Neural cell (in vitro differentiated cells): ENCODE measurements around the gene ACOT7. TPM values are rescaled to one million over a fixed set of nuclear protein-coding genes. Genes with fewer than 3 reads are reported as not detected.

Source experiments
- H2AFZ ChIP-seq: fragments of 200-600, 300-800 bp; sonication (generic), shearing (Covaris generic); 2 replicates; pipeline ENCODE4 v1.6.0; 2014; ENCODE audit warnings: low read depth, mild to moderate bottlenecking, antibody characterized with exemption, low read length, moderate library complexity
- H3F3A ChIP-seq: fragments of 200-600 bp; shearing (Covaris generic); 2 replicates; pipeline ENCODE4 v1.6.1; 2016; ENCODE audit warnings: mild to moderate bottlenecking, moderate library complexity, mixed read lengths, antibody characterized with exemption, low read length; ENCODE audit not compliant: insufficient read depth, poor library complexity, severe bottlenecking
- H3K27ac ChIP-seq: fragments of 200-600, 300-800 bp; sonication (generic), shearing (Covaris generic); 2 replicates; pipeline ENCODE4 v1.5.1; 2014; ENCODE audit warnings: mild to moderate bottlenecking, low read length, moderate library complexity
- H3K27me3 ChIP-seq: fragments of 300-800, 200-600 bp; sonication (generic), shearing (Covaris generic); 2 replicates; pipeline ENCODE4 v1.6.0; 2014; ENCODE audit warnings: mild to moderate bottlenecking, low read depth, low read length, moderate library complexity; ENCODE audit not compliant: insufficient read depth
- H3K36me3 ChIP-seq: fragments of 300-800, 200-600 bp; sonication (generic), shearing (Covaris generic); 2 replicates; pipeline ENCODE4 v1.5.1; 2014; ENCODE audit warnings: mild to moderate bottlenecking, antibody characterized with exemption, low read length, moderate library complexity; ENCODE audit not compliant: insufficient read depth
- H3K4me2 ChIP-seq: fragments of 300-800, 200-600 bp; sonication (generic), shearing (Covaris generic); 2 replicates; pipeline ENCODE4 v1.6.0; 2014; ENCODE audit warnings: mild to moderate bottlenecking, low read length
- H3K4me3 ChIP-seq: fragments of 300-800, 200-600 bp; sonication (generic), shearing (Covaris generic); 2 replicates; pipeline ENCODE4 v1.5.1; 2014; ENCODE audit warnings: mild to moderate bottlenecking, low read length, moderate library complexity
- H3K79me2 ChIP-seq: fragments of 200-600 bp; shearing (Covaris generic); replicated peaks from 2 replicates; pipeline ENCODE4 v1.6.0; 2014; ENCODE audit warnings: mild to moderate bottlenecking, low read length, moderate library complexity; ENCODE audit not compliant: insufficient read depth
- H3K9ac ChIP-seq: fragments of 300-800, 200-600 bp; sonication (generic), shearing (Covaris generic); 2 replicates; pipeline ENCODE4 v1.6.1; 2016; ENCODE audit warnings: mild to moderate bottlenecking, low read length, mixed read lengths
- H3K9me2 ChIP-seq: fragments of 200-600 bp; shearing (Covaris generic); 2 replicates; pipeline ENCODE4 v1.6.1; 2016; ENCODE audit warnings: mild to moderate bottlenecking, low read length, mixed read lengths; ENCODE audit not compliant: insufficient read depth
- H3K9me3 ChIP-seq: fragments of 200-600, 300-800 bp; sonication (generic), shearing (Covaris generic); 2 replicates; pipeline ENCODE4 v1.6.1; 2016; ENCODE audit warnings: mild to moderate bottlenecking, mixed run types, low read length, moderate library complexity, mixed read lengths
- H4K20me1 ChIP-seq: fragments of 200-600 bp; shearing (Covaris generic); 2 replicates; pipeline ENCODE4 v1.6.1; 2016; ENCODE audit warnings: mild to moderate bottlenecking, mixed run types; ENCODE audit not compliant: insufficient read depth
- EP300 ChIP-seq: fragments of 450-650 bp; conservative IDR thresholded peaks from 2 replicates; pipeline ENCODE4 v1.6.1; 2014; ENCODE audit warnings: antibody characterized with exemption, mild to moderate bottlenecking, moderate library complexity; ENCODE audit not compliant: poor library complexity, severe bottlenecking
- EZH2 ChIP-seq: fragments of 200-600, 300-800 bp; shearing (Covaris generic), sonication (generic); IDR thresholded peaks from 2 replicates; pipeline ENCODE4 v1.6.1; 2014; ENCODE audit warnings: antibody characterized with exemption, low read length, borderline replicate concordance, mild to moderate bottlenecking; ENCODE audit not compliant: insufficient read depth, poor library complexity, severe bottlenecking
- MXI1 ChIP-seq: fragments of 450-650 bp; conservative IDR thresholded peaks from 2 replicates; pipeline ENCODE4 v1.6.1; 2014; ENCODE audit warnings: antibody characterized with exemption, mild to moderate bottlenecking; ENCODE audit not compliant: poor library complexity, severe bottlenecking
- POLR2AphosphoS5 ChIP-seq: IDR thresholded peaks from 2 replicates; pipeline ENCODE4 v1.6.1; 2012
- RAD21 ChIP-seq: fragments of 450-650 bp; conservative IDR thresholded peaks from 2 replicates; pipeline ENCODE4 v1.6.1; 2014; ENCODE audit warnings: antibody characterized with exemption, mild to moderate bottlenecking, moderate library complexity
- REST ChIP-seq: IDR thresholded peaks from 2 replicates; pipeline ENCODE4 v1.6.1; 2012; ENCODE audit warnings: borderline replicate concordance
- SMC3 ChIP-seq: fragments of 450-650 bp; conservative IDR thresholded peaks from 2 replicates; pipeline ENCODE4 v1.6.1; 2014; ENCODE audit warnings: antibody characterized with exemption, mild to moderate bottlenecking, moderate library complexity; ENCODE audit not compliant: poor library complexity
- TAF1 ChIP-seq: IDR thresholded peaks from 2 replicates; pipeline ENCODE4 v1.6.1; 2012; ENCODE audit warnings: low read depth
- polyA plus RNA-seq: library from polyadenylated mRNA; depleted of rRNA; stranded (reverse); fragments of >200 nt; gene quantifications from 2 replicates; pipeline ENCODE4 v1.2.3, GENCODE V29; 2014
- TF ChIP-seq, protein P1 (sequence below): fragments of 450-650 bp; IDR thresholded peaks from 2 replicates; pipeline ENCODE4 v1.5.1; 2014; ENCODE audit warnings: antibody characterized with exemption, mild to moderate bottlenecking, moderate library complexity; ENCODE audit not compliant: poor library complexity, severe bottlenecking

Gene ACOT7
- polyA plus RNA-seq, 1 donor from 2014 or later: 101 TPM

DNA sequence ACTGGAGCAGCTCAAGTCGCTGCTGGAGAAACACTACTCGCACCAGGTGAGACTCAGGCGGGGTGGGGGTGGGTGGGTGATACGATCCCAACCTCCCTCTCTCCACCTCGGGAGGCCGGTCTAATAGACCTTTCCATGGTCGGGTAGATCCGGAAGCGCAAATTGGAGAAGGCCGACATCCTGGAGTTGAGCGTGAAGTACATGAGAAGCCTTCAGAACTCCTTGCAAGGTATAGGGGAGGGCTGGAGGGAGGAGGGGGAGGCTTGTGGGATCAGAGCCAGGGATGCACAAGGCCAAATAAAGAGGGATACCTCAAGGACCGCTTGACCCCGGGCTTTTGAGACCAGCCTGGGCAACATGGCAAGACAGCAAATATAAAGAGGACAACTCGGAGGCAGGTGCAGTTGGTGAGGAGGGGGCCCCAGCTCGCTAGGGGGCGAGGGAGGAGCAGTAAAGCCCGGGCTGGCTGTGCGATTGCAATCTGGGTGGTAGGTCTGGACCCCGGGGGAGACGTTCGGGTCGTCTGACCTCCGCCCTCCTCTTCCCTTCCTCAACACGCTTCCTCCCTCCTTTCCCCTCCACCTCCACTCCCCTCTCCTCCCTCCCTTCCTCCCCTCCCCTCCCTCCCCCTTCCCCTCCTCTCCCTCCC, 149.0 kb downstream of the ACOT7 start:
- no peak overlapping the region for H2AFZ ChIP-seq
- TF ChIP-seq SMC3 (no peak), POLR2AphosphoS5 (no peak), REST (no peak), MXI1 (no peak), EZH2 (no peak)
- H3K27me3 ChIP-seq: peaks cover 61% of the 10 kb centered on the region
- no peak overlapping the region for H3K4me2 ChIP-seq
- H3K36me3 ChIP-seq: no peaks in the 10 kb centered on the region
- peak overlapping the region; percentile 43 for H3K4me3 ChIP-seq
- no peak overlapping the region for H3K27ac ChIP-seq
- no peaks in the 10 kb centered on the region for H3K9me3 ChIP-seq
- H3K79me2 ChIP-seq: no peaks in the 10 kb centered on the region
- H3F3A ChIP-seq: no peaks in the 10 kb centered on the region
- no peaks in the 10 kb centered on the region for H3K9me2 ChIP-seq
- H4K20me1 ChIP-seq: no peaks in the 10 kb centered on the region
- peak overlapping the region; percentile 5 for H3K9ac ChIP-seq

DNA sequence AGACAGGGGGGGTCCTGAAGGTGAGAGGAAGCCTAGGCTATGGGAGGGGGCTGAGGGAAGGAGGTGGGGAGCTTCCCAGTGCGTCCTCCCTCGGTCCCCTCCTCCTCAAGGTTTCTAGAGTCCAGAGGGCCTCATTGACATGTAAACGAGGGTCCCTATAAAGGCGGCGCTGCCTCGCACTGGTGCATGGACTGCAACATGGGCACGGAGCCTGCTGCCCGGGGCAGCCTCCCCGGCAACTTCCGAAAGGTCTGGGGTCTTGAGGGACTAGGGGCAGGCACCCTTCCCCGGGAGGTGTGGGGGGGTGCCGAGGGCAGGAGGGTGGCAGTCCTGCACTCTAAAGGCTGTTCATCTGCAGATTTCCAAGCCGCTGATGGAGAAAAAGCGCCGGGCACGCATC, 149.6 kb downstream of the ACOT7 start, which contains the start of gene HES3:
Gene HES3, plus strand, starts transcription at position 187 of the 400 bp plus-strand sequence. Its CDS starts 187 bp downstream, at position 374.
- Histone ChIP-seq H4K20me1 (no peaks in the 10 kb centered on the region), H3K27me3 (peaks cover 64% of the 10 kb centered on the region), H3K79me2 (no peaks in the 10 kb centered on the region), H2AFZ (no peak within 1 kb of the TSS), H3K9ac (peak within 1 kb of the TSS; percentile 60), H3K36me3 (no peaks in the 10 kb centered on the region), H3F3A (no peaks in the 10 kb centered on the region), H3K9me2 (no peaks in the 10 kb centered on the region), H3K27ac (no peak within 1 kb of the TSS), H3K4me2 (no peak within 1 kb of the TSS), H3K9me3 (no peaks in the 10 kb centered on the region), H3K4me3 (peak within 1 kb of the TSS; percentile 68)
- no peak for TF ChIP-seq EP300
- TF ChIP-seq POLR2AphosphoS5: no peak
- TF ChIP-seq SMC3: no peak
- no peak for TF ChIP-seq TAF1
- TF ChIP-seq MXI1: no peak
- TF ChIP-seq REST: no peak
- TF ChIP-seq, protein P1, sequence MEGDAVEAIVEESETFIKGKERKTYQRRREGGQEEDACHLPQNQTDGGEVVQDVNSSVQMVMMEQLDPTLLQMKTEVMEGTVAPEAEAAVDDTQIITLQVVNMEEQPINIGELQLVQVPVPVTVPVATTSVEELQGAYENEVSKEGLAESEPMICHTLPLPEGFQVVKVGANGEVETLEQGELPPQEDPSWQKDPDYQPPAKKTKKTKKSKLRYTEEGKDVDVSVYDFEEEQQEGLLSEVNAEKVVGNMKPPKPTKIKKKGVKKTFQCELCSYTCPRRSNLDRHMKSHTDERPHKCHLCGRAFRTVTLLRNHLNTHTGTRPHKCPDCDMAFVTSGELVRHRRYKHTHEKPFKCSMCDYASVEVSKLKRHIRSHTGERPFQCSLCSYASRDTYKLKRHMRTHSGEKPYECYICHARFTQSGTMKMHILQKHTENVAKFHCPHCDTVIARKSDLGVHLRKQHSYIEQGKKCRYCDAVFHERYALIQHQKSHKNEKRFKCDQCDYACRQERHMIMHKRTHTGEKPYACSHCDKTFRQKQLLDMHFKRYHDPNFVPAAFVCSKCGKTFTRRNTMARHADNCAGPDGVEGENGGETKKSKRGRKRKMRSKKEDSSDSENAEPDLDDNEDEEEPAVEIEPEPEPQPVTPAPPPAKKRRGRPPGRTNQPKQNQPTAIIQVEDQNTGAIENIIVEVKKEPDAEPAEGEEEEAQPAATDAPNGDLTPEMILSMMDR: no peak
- TF ChIP-seq RAD21: no peak
- TF ChIP-seq EZH2: no peak
